ENCODE data around the gene ZBTB16.

ZBTB16 gene

GRCh38 chr11:114270531-114271270 is 211.2 kb downstream of the ZBTB16 start:
- FAIRE-seq, result no peak

GRCh38 chr11:114271316-114271715 is 211.8 kb downstream of the ZBTB16 start:
- no peak for FAIRE-seq

- FAIRE-seq, result no peak
Measured at GRCh38 chr11:114272311-114272710, 212.8 kb downstream of the ZBTB16 start.

GRCh38 chr11:114273071-114273470 is 213.6 kb downstream of the ZBTB16 start:
- FAIRE-seq, result no peak

- no peak for FAIRE-seq
Measured at GRCh38 chr11:114273890-114274635, 214.6 kb downstream of the ZBTB16 start.

GRCh38 chr11:114274637-114275036 is 215.1 kb downstream of the ZBTB16 start:
- no peak for FAIRE-seq

- FAIRE-seq, result no peak
Measured at GRCh38 chr11:114275280-114275679, 215.8 kb downstream of the ZBTB16 start.

- no peak for FAIRE-seq
Measured at GRCh38 chr11:114276077-114276476, 216.6 kb downstream of the ZBTB16 start.

GRCh38 chr11:114277637-114278341 is 218.3 kb downstream of the ZBTB16 start:
- FAIRE-seq, result no peak

GRCh38 chr11:114278342-114279065 is 219.0 kb downstream of the ZBTB16 start:
- no peak for FAIRE-seq

- no peak for FAIRE-seq
Measured at GRCh38 chr11:114279792-114280546, 220.5 kb downstream of the ZBTB16 start.

- no peak for FAIRE-seq
Measured at GRCh38 chr11:114280696-114281095, 221.2 kb downstream of the ZBTB16 start.

GRCh38 chr11:114281388-114281956 is 222.0 kb downstream of the ZBTB16 start:
- no peak for FAIRE-seq

- FAIRE-seq, result no peak
Measured at GRCh38 chr11:114282488-114282887, 223.0 kb downstream of the ZBTB16 start.

GRCh38 chr11:114283422-114283821 is 223.9 kb downstream of the ZBTB16 start:
- FAIRE-seq, result no peak

GRCh38 chr11:114284021-114284420 is 224.5 kb downstream of the ZBTB16 start:
- FAIRE-seq, result no peak

GRCh38 chr11:114284914-114285313 is 225.4 kb downstream of the ZBTB16 start:
- FAIRE-seq, result no peak

- no peak for FAIRE-seq
Measured at GRCh38 chr11:114285599-114285998, 226.1 kb downstream of the ZBTB16 start.

GRCh38 chr11:114286229-114286628 is 226.7 kb downstream of the ZBTB16 start:
- no peak for FAIRE-seq

- FAIRE-seq, result no peak
Measured at GRCh38 chr11:114287154-114287553, 227.6 kb downstream of the ZBTB16 start.

- FAIRE-seq, result no peak
Measured at GRCh38 chr11:114288136-114288535, 228.6 kb downstream of the ZBTB16 start.

GRCh38 chr11:114289779-114290178 is 230.3 kb downstream of the ZBTB16 start:
- no peak for FAIRE-seq
